Adipose tissue (tissue), 3 donors: ENCODE results near the gene AMN1. TPM values are rescaled to one million over a fixed set of nuclear protein-coding genes. Genes with fewer than 3 reads are reported as not detected.
"Not testable (repeated sequence)": the region's sequence is repeated elsewhere in the genome, so short reads cannot be mapped to it uniquely, and the experiment has no call there.

Experiments
- H3K27ac ChIP-seq: one replicate; pipeline ENCODE4 v1.5.1; 2013; ENCODE audit warnings: low read depth, low read length
- WGBS, 3 donors: extraction: QIAGEN DNeasy Blood & Tissue Kit; methylation state at CpG; one replicate each; pipeline ENCODE4 v1.1.7; 2013; 5-methylcytosine and 5-hydroxymethylcytosine counted together
- polyA plus RNA-seq, 3 donors: library from polyadenylated mRNA; stranded (reverse); fragments of 200-250 nt; gene quantifications; one replicate each; pipeline ENCODE4 v1.2.3, GENCODE V29; 2013
- donor health status: healthy with polysubstance abuse.
- donor health status: Bipolar disorder and iron deficiency.
- donor health status: healthy.

AMN1 gene
- polyA plus RNA-seq, 3 donors: 5.1 to 6.4 (median 5.5) TPM

DNA sequence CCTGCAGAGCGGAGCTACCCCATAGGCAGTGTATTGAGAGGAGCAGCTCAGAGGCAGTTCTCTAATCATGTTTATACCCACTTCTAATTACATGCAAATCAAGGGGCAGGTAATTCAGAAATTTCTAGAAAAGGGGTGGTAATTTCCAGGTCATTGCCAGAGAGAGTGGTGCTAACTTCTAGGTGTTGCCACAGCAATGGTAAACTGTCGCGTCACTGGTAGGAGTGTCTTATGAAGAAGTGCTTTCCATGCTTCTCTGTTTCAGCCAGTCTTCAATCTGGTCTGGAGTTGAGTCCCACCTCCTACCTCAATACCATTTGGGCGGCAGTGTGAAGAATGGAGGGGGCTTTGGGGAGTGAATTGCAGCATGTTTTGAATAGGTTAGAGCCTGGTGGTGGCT lies 8.5 kb upstream of the AMN1 start:
- no peak overlapping the region for H3K27ac ChIP-seq
- WGBS, 3 donors: 73 to 83% (median 81%) methylated on average over 4 of the region's 4 CpGs

DNA sequence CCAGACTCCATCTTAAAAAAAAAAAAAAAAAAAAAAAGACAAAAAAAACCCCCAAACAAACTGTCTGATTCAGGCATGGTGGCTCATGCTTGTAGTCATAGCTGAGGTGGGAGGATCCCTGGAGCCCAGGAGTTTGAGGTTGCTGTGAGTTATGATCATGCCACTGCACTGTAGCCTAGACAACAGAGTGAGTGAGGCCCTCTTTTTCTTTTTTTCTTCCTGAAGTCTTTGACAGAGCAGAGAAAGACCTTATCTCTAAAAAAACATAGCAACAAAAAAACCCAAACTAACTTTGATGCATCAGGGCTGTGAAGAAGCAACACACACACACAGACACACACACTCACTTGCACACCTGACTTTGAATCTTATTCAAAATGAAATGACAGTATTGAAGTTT lies 7.7 kb upstream of the AMN1 start:
- H3K27ac ChIP-seq: no peak overlapping the region

DNA sequence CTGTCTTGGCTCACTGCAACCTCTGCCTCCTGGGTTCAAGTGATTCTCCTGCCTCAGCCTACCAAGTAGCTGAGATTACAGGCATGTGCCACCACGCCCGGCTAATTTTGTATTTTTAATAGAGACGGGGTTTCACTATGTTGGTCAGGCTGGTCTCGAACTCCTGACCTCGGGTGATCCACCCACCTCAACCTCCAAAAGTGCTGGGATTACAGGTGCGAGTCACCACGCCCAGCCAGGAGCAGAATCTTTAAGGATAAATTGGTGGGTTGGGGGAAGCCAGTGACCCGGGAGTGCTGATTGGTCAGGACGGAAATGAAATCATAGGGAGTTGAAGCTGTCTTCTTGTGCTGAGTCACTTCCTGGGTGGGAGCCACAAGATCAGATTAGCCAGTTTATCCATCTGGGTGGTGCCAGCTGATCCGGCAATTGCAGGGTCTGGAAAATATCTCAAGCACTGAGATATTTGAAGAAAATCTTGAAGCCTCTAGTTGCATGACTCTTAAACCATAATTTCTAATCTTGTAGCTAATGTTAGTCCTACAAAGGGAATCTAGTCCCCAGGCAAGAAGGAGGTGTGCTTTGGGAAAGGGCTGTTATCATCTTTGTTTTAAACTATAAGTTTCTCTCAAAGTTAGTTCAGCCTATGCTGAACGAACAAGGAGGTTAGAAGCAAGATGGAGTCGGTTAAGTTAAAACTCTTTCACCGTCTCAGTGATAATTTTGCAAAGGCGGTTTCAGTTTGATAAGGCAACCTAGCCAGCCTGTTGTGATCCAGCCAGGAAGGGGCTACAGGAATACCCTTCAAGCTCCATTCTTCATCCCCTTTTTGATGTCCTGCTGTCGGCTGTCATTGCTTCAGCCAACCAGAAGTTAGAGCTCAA lies 5.0 kb upstream of the AMN1 start:
- not testable (repeated sequence) for H3K27ac ChIP-seq
- WGBS, 3 donors: 80 to 87% (median 84%) methylated on average over 15 of the region's 15 CpGs

DNA sequence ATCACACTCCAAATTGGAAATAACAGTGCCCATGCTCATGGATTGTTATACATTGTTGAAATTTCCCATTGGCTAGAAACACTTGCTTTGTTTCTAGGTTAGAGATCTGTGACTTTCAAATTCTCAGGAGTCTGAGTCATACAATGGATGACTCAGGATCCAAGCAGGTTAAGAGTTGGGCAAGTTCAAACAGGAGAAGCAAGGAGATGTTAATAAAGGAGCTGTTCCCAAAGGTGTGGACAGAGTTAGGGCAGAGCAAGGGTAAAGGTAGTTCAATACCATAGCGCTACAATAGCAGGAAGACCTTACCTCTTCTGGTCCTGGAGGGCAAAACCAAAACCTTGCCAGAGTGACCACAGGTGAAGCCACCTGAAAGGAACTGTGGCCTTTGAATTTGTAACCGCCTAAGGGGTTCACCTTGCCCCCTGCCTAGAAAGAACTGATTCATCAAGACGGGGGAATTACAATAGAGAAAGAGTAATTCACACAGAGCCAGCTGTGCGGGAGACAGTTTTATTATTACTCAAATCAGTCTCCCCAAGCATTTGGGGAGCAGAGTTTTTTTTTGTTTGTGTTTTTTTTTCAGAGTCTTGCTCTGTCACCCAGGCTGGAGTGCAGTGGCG lies 4.2 kb upstream of the AMN1 start:
- H3K27ac ChIP-seq: peak overlapping the region; percentile 56
- WGBS, 3 donors: 80 to 89% (median 88%) methylated on average over 5 of the region's 5 CpGs

DNA sequence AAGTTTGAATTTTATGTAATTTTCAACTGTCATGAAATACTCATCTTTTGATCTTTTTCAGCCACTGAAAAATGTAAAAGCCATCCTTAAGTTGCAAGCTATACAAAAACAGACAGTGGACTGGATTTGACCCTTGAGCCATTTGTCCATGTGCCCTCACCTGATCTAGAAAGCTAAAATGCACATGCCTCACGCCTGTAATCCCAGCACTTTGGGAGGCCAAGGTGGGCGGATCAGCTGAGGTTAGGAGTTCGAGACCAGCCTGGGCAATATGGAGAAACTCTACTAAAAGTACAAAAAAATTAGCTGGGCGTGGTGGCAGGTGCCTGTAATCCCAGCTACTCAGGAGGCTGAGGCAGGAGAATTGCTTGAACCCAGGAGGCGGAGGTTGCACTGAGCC lies 2.4 kb upstream of the AMN1 start:
- H3K27ac ChIP-seq: not testable (repeated sequence)
- 94 to 97% (median 95%) methylated on average over 5 of the region's 5 CpGs for WGBS, 3 donors

DNA sequence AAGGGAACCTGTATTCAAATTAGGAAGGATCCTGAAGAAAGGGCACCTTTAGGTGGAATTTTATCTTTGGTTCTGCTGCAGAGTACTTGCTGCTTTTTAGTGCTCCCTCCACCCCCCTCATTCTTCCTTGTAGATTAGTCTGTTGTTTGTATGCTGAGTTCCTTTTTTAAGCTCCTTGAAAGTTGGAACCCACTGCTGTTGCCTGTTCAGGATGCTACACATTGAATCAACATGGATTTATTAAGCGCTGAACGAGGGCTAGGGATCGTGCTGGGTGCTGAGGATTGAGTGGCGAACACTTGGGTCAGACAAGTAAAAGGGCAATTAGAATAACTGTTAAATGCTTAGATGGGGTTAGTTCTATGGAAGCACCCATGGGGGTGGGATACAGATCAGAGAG lies 884 bp upstream of the AMN1 start:
- 86 to 92% (median 92%) methylated on average over 4 of the region's 4 CpGs for WGBS, 3 donors
- no peak overlapping the region for H3K27ac ChIP-seq

DNA sequence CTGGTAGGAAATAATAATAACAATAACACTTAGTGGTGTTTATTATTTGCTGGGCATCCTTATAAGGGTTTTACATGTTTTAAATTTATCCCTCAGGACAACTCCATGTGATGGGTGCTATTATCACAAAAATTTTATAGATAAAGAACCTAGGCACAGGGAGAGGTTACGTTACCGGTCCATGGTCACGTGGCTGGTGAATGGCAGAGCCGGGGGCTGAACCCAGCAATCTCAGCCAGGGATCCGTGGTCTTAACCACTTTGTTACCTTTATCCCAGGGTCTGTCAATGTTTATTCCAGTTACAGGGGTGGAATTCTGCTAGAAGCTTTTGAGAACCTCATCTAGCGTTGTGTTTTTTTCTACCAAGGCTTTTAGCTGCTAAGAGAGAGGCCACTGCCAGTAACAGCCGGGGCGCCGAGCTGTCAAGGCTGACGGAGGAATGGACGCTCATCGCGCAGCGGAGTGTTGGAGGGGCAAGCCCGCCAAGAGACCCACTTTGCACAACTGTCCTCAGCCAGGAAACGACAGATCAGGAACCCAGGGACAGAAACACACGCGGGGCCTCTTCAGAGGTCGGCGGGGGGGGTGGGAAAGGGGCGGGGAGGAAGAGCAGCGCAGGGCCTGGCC lies 418 bp downstream of the AMN1 start:
- peak overlapping the region; percentile 99 for H3K27ac ChIP-seq
- 0 to 1% (median 1%) methylated on average over 21 to 22 of the region's 22 CpGs for WGBS, 3 donors

DNA sequence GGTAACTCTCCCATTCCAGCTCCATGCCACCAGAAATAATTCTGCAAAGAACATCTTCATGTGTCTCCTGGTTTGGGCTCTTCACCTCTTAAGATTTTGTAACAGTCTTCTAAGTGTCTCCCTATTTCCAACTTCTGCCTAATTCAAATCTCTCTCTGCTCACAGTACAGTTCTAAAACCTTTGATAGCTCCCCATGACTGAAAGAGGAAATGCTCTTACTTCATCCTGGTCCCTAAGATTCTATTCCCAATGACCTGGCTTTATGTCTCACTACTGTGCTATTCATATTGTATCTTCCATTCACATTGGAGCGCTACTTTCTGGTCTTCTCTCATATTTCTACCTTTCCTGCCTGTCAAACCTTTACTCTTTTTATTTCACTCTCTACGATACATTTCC lies 1.6 kb downstream of the AMN1 start:
- WGBS, 3 donors: 94 to 97% (median 96%) methylated on average over 2 of the region's 2 CpGs
- no peak overlapping the region for H3K27ac ChIP-seq

DNA sequence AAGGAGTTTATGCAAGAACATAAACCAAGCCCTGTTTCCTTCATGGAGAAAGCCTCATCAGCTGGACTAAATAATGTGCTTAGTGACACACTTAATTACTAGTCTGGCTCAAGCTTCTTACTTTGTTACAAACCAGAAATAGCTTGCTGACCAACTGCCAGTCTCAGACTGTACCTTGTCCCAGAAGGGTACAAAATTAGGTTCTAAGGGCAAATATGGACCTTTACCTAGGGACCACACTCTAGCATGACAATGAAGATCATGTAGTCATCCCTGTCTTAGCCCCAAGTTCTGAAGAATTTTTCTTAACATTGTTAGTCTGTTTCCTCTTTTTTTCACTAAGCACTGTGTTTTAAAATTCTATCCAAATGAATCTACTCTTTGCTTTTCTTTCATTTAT lies 2.2 kb downstream of the AMN1 start:
- H3K27ac ChIP-seq: no peak overlapping the region

DNA sequence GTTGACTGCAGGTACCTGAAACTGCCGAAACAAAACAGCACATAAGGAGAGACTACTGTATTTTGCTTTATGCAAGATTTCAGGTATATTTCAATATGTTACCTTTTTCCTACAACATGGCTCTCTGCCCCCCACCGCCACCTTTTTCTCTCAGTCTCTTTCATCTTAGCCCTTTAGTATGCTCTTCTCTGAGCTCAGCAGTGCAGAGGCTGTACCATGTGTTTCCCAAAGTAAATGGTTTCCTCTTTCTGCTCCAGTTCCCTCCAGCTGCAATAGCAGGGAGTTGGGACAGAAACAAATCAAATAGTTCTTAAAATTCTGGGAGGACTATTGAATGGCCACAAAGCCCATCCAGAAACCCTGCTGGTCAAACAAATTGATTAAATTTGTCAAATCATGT lies 4.3 kb downstream of the AMN1 start:
- H3K27ac ChIP-seq: no peak overlapping the region
- WGBS, 3 donors: 84 to 90% (median 86%) methylated on average over 2 of the region's 2 CpGs

DNA sequence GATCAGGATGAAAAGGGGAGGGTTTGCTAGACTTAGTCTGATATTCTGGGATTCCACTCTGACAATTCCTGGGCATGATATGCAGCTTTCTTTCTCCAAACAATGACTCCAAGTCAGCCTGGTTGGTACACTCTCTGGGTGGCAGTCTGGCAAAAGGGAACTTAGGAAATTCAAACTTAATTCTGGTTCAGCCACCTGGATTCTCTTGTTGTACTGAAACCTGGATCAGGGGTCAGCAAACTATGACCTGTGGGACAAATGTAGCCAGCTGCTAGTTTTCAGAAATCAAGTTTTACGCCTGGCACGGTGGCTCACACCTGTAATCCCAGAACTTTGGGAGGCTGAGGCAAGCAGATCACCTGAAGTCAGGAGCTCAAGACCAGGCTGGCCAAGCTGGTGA lies 6.2 kb downstream of the AMN1 start:
- H3K27ac ChIP-seq: no peak overlapping the region
- 95 to 96% (median 96%) methylated on average over 2 of the region's 2 CpGs for WGBS, 3 donors

DNA sequence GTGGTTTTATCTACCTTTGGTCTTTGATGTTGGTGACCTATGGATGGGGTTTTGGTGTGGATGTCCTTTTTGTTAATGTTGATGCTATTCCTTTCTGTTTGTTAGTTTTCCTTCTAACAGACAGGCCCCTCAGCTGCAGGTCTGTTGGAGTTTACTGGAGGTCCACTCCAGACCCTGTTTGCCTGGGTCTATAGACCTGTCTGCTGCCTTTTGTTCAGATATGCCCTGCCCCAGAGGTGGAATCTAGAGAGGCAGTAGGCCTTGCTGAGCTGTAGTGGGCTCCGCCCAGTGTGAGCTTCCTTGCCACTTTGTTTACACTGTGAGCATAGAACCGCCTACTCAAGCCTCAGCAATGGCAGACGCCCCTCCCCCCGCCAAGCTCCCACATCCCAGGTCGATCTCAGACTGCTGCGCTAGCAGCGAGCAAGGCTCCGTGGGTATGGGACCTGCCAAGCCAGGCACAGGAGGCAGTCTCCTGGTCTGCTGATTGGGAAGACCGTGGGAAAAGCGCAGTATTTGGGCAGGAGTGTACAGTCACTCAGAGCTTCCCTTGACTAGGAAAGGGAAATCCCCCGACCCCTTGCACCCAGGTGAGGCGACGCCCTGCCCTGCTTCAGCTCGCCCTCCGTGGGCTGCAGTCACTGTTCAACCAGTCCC lies 10.2 kb downstream of the AMN1 start:
- WGBS, 3 donors: 96 to 97% (median 96%) methylated on average over 15 of the region's 15 CpGs
- not testable (repeated sequence) for H3K27ac ChIP-seq

DNA sequence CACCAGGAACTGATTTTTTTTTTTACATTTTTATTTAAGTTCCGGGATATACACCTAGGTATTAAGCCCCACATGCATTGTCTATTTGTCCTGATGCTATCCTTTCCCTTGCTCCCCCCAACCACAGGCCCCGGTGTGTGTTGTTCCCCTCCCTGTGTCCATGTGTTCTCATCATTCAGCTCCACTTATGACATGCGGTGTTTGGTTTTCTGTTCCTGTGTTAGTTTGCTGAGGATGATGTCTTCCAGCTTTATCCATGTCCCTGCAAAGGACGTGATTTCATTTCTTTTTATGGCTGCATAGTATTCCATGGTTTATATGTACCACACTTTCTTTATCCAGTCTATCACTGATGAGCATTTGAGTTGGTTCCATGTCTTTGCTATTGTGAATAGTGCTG lies 11.8 kb downstream of the AMN1 start:
- H3K27ac ChIP-seq: not testable (repeated sequence)
- 97 to 99% (median 98%) methylated on average over 4 of the region's 4 CpGs for WGBS, 3 donors

DNA sequence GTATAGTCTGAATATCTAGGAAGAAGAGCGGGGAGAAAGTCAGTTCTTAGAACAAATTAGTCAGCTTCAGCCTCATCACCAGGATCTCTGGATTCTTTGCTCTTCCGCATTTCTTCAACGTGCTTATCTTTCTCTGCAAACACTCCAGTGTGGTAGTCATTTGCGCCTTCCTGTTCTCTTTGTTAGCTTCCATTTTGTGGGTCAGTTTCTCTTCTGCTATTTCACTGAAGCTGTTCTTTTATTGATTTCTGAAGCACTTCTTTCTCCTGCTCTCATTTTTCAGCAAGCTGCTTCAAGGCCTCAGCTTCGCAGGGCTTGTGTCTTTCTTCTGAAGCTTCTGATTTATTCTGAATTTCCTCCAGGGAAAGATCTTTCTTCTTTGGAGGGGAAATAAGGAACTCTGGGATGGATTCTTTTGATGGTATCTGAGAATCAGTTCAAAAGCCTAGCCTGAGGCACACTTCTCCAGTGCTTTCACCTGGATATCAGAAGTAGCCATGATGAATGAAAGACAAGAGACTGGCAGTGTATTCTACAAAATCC lies 13.5 kb downstream of the AMN1 start:
- no peak overlapping the region for H3K27ac ChIP-seq
- 51 to 58% (median 53%) methylated on average over 5 of the region's 5 CpGs for WGBS, 3 donors

DNA sequence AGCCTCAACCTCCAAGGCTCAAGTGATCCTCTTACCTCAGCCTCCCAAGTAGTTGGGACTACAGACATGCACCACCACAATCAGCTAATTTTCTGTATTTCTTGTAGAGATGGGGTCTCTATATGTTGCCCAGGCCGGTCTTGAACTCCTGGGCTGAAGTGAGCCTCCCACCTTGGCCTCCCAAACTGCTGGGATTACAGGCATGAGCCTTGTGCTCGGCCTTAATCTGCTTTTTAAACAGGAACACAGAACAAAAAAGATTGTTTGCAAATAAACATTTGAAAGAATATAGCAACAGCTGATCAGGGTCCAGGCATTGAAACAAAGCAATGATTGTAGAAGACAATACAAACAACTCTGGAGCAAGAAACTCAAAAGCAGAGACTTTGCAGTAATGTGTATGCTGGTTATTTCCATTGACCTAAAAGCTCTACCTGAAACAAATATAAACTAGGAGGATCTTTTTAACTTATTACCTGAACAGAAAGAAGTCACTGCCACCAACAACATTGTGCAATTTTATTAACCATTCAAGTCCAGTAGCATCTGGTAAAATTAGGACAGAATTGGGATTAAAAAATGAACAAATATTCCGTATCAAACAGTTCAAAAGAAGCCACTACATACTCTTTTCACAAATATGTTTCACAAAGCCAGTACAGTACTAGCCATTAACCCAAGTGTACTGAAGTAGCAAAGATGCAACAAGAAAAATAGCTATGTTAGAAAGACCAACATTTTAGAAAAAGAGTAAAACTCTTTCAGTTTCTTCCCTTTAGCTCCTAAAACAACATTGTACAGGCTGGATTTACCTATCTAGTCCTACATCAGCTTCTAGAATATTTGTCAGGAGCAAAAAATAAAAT lies 14.2 kb downstream of the AMN1 start:
- no peak overlapping the region for H3K27ac ChIP-seq
- 90 to 95% (median 93%) methylated on average over 3 of the region's 3 CpGs for WGBS, 3 donors

DNA sequence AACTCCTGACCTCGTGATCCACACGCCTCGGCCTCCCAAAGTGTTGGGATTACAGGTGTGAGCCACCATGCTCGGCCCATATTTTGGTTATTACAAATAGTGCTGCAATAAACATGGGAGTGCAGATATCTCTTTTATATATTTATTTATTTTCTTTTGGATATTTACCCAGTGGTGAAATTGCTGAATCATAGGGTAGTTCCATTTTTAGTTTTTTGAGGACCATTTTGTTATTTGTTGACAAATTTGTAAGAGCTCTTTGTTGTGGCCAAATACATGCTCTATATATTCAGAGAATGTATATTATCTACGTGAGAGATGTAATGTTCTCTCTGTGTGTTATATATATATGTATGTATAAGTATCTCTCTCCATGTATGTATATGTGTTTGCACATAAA lies 15.9 kb downstream of the AMN1 start:
- 95 to 99% (median 97%) methylated on average over 5 of the region's 5 CpGs for WGBS, 3 donors

DNA sequence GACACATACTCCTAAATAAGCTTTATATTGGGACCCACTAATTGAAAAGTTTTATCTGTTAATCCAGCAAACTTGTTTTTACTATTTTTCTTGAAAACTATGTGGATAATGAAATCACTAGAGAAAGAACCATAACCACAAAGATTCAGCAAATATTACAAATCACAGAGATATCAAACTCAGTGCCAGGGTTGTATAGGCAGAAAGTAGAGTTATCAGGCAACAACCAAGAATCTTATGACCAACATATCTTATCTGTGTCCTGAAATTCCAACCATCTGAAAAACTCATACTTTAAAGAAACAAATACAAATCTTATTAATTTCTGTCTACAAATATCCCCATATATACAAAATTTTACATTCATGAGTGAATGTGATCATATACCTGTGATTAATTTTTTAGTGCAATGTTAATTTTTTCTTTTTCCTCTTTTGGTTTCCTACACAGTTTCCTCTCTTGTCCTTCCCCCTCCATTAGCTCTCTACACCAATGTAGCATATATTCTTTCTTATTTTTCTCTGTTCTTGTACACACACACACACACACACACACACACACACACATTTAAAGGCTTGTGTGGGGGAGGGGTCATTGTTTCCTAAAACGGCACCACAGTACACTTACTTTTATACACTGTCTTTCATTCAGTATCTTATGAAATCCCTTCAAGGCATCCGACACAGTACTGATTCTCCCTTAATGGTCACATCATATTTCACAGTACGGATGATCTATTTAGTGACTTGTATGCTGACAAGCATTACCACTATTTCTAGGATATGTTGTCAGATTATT lies 18.6 kb downstream of the AMN1 start:
- H3K27ac ChIP-seq: no peak overlapping the region
- 76 to 85% (median 79%) methylated on average over 3 of the region's 3 CpGs for WGBS, 3 donors

More for the DNA sequence above, 15.9 kb downstream of the AMN1 start:
- H3K27ac ChIP-seq: no peak overlapping the region
